Right renal cortex interstitium (tissue), 3 donors: ENCODE results near the gene LRCH2. TPM values are rescaled to one million over a fixed set of nuclear protein-coding genes. Genes with fewer than 3 reads are reported as not detected.
"Not testable (repeated sequence)": the region's sequence is repeated elsewhere in the genome, so short reads cannot be mapped to it uniquely, and the experiment has no call there.

Experiments used
- DNase-seq, 3 donors: peaks; one replicate each; pipeline ENCODE4 v3.0.0-alpha.2; 2013; ENCODE audit warnings: low read depth in 3 of 3, low spot score in 2 of 3
- polyA plus RNA-seq, 3 donors: library from polyadenylated mRNA; unstranded; fragments of 120-200 nt; gene quantifications; one replicate each; pipeline ENCODE4 v1.2.1, GENCODE V29; 2013; ENCODE audit not compliant: insufficient read length in 3 of 3

LRCH2 gene
- polyA plus RNA-seq, 3 donors, result 11.6 to 12.7 (median 12.6) TPM

- not testable (repeated sequence) for DNase-seq
Observed at GRCh38 chrX:115209547-115209946, 24.3 kb downstream of the LRCH2 start.

DNA sequence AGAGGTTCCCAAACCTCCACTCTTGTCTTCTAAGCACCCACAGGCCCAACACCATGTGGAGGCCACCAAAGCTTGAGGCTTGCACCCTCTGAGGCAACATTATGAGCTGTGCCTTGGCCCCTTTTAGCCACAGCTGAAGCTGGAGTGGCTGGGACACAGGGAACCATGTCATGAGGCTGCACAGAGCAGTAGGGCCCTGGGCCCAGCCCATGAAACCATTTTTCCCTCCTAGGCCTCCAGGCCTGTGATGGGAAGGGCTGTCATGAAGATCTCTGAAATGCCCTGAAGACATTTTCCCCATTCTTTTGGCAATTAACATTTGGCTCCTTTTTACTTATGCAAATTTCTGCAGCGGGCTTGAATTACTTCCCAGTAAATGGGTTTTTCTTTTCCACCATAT, 29.9 kb downstream of the LRCH2 start:
- no peak for DNase-seq

- no peak for DNase-seq
Observed at GRCh38 chrX:115192244-115192700, 41.6 kb downstream of the LRCH2 start.

- DNase-seq, result no peak
Observed at GRCh38 chrX:115191490-115192243, 42.2 kb downstream of the LRCH2 start.

DNA sequence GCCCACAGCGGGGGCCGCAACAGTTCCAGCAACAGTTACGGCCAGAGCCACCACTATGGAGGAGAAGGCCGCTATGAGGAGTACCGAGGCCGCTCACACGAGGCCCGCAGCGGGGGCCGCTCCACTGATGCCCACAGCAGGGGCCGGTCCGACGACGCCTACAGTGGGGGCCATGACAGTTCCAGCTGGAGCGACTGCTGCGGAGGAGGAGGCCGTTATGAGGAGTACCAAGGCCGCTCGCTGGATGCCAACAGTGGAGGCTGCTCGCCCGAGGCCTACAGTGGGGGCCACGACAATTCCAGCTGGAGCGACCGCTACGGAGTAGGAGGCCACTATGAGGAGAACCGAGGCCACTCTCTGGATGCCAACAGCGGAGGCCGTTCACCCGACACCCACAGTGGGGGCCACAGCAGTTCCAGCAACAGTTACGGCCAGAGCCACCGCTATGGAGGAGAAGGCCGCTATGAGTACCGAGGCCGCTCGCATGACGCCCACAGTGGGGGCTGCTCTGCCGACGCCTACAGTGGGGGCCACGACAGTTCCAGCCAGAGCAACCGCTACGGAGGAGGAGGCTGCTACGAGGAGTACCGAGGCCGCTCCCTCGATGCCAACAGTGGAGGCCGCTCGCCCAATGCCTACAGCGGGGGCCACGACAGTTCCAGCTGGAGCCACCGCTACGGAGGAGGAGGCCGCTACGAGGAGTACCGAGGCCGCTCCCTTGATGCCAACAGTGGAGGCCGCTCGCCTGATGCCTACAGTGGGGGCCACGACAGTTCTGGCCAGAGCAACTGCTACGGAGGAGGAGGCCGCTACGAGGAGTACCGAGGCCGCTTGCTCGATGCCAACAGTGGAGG, 43.0 kb downstream of the LRCH2 start:
- DNase-seq, result no peak

GRCh38 chrX:115189646-115190635, 44.0 kb downstream of the LRCH2 start:
- DNase-seq, result no peak

GRCh38 chrX:115189110-115189509, 44.8 kb downstream of the LRCH2 start, which contains the start of gene RBMXL3:
Gene RBMXL3, plus strand, starts transcription at chrX:115189410. Its CDS starts 32 bp downstream, at chrX:115189442.
- DNase-seq, result no peak

DNA sequence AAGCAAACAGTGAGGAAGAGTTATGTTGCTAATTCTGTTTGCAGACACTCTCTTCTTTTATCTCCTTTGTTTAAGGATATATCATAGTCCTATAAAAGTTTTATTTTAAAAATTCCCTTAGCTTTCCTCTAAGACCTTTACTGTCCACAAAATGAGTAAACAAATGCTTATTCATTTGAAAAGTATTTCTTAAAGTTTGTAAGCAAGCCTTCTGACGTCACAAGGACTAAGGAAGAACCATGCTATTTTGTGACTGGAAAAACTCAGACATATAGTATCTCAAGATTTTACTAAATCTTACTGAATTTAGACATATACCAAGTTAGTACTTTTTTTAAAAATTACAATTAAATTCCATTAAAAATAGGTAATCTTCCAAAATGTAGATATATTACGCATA, 49.9 kb downstream of the LRCH2 start:
- no peak for DNase-seq

- DNase-seq, result no peak
Observed at GRCh38 chrX:115178473-115178872, 55.4 kb downstream of the LRCH2 start.

- DNase-seq, result no peak
Observed at GRCh38 chrX:115177932-115178331, 56.0 kb downstream of the LRCH2 start.

DNA sequence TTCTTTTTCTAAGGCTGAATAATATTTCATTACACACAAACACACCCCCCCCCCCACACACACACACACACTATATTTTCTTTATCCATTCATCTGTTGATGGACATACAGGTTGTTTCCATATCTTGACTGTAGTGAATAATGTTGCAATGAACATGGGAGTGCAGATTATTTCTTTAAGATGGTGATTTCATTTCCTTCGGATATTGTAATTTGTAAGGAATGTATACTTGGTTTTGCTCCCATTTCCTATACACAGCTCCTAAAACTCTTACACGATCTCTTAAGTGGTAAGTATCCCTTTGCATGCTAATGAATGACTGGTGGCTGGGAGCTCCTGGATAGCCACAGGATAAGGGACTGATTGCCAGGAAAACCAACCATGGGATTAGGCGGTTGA, 59.3 kb downstream of the LRCH2 start:
- no peak for DNase-seq

- DNase-seq, result no peak
Observed at GRCh38 chrX:115173181-115173580, 60.7 kb downstream of the LRCH2 start.

GRCh38 chrX:115147220-115147619, 86.7 kb downstream of the LRCH2 start:
- no peak for DNase-seq

DNA sequence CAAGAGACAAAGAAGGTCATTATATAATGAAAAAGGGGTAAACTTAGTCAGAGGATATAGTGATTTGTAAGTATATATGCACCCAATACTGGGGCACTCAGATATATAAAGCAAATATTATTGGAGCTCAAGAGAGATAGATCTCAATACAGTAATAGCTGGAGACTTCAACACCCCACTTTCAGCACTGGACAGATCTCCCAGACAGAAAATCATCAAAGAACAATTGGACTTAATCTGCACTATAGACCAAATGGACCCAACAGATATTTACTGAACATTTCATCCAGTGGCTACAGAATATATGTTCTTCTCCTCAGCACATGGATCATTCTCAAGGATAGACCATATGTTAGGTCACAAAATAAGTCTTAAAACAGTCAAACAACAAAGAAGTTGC, 91.8 kb downstream of the LRCH2 start:
- no peak for DNase-seq

DNA sequence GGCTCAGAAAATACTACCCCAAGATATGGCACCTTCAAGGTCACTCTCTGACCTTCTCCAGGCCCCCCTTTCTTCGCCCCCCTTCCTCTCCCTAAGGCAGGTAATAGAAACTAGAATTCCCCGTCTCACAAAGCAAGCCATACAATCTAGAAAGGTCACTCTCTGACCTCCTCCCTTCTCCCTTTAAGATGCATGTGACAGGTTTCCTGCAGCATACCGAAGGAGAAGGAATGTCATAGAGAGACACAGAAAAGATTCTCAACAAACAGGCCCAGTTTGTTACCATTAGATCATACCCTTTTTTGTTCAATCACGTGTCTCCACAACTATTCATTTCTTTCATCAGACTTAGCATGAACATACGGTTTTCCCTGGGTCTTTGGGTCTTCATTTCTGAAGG, 95.9 kb downstream of the LRCH2 start:
- no peak for DNase-seq

DNA sequence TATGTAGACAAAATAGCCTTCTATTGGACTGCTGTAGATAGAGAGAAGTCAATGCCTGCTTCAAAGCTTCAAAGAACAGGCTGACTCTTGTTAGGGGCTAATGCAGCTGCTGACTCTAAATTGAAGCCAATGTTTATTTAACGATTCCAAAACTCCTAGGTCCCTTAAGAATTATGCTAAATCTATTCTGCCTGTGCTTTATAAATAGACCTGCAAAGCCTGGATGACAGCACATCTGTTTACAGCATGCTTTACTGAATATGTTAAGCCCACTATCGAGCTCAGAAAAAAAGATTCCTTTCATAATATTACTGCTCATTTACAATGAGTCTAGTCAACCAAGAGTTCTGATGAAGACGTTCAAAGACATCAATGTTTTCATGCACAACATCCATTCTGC, 99.5 kb downstream of the LRCH2 start:
- DNase-seq, result no peak

GRCh38 chrX:115112411-115112810, 121.5 kb downstream of the LRCH2 start:
- no peak for DNase-seq

DNA sequence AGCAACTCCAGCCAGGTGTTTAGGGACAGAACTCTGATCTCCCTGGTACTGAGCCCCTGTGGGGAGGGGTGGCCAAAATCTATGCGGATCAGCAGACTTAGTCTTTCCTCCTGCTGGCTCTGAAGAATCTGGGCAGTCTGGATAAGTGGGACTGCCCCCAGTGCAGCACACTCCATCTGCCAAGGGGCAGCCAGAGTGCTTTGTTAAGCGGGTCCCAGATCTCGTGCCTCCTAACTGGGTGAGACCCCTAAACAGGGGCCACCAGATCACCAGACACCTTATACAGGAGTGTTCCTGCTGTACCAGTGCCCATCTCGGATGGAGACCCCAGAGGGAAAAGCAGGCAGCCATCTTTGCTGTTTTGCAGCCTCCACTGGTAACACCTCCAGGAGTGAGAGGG, 135.0 kb downstream of the LRCH2 start:
- no peak for DNase-seq

GRCh38 chrX:115093191-115093590, 140.7 kb downstream of the LRCH2 start:
- DNase-seq, result no peak

- DNase-seq, result no peak
Observed at GRCh38 chrX:115089419-115089818, 144.5 kb downstream of the LRCH2 start.

GRCh38 chrX:115068896-115069295, 165.0 kb downstream of the LRCH2 start:
- DNase-seq, result no peak
